ENCODE measurements around the gene HSBP1L1. TPM values are rescaled to one million over a fixed set of nuclear protein-coding genes. Genes with fewer than 3 reads are reported as not detected.

HSBP1L1 gene
- total and polyA plus RNA-seq, 2 of the 8 experiments (the other 6 are each of a cell fraction or from before 2014, with no cell fraction given) = 1.0 to 1.3 TPM

DNA sequence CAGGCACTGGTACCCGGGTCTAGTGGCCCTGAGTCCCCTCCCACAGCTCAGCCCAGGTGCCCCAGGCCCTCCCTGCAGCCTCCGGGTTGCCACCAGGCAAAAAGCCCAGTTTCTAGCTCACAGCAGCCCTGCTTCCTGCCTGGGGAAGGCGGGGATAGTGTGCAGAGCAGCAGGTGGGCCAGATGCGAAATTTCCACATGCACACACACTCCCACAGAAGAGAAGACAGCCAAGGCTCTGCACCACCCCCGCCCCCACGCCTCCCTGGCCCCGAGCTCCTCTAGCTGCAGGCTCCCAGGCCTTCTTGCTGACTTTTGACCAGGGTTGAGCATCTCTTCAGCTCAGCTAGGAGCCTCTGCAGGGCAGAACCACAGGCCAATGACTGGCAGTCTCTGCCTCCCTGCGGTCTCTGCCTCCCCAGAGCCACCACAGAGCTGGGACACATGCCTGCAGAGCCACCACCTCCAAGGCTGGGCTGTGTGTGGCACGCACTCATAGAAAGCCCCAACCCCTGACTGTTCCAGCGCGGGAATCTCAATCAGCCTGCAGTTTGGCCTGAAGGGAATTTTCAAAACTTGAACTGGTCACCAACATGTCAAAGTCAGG is 20.2 kb upstream of the HSBP1L1 start:
- Histone ChIP-seq H3K4me2 (ENCODE audit: insufficient read depth in 1 of 2, low read depth in 2 of 2, low read length in 2 of 2) (no peak overlapping the region), H3K36me3 (ENCODE audit: control insufficient read depth in 2 of 4, insufficient read depth in 4 of 4, low read length in 3 of 4) (no peaks in the 10 kb centered on the region; a peak in 1 of 8 replicates), H3K9ac (replicated peaks in 1 of 4; ENCODE audit: extremely low read depth in 1 of 4, low read depth in 3 of 4, low read length in 3 of 4) (no peak overlapping the region), H4K8ac (ENCODE audit: extremely low read depth, insufficient read depth, low read length) (0 out of 2 replicates have a peak overlapping the region, but pooled peaks have one; percentile 25), H4K20me1 (replicated peaks in 1 of 2; ENCODE audit: control insufficient read depth in 1 of 2, insufficient read depth in 2 of 2, low read length in 2 of 2) (peaks cover 5 to 19% of the 10 kb centered on the region in 2 experiments), H3K9me3 (ENCODE audit: insufficient read depth in 2 of 2, low read depth in 1 of 2, low read length in 1 of 2) (no peaks in the 10 kb centered on the region), H3K4me3 (ENCODE audit: extremely low read depth in 1 of 4, insufficient read depth in 2 of 4, low read depth in 3 of 4, low read length in 4 of 4) (no peak overlapping the region), H3K56ac (replicated peaks; ENCODE audit: insufficient read length, low read depth, low read length) (no peak overlapping the region), H3K79me1 (ENCODE audit: low read depth, low read length) (peaks cover 3% of the 10 kb centered on the region; the same call in 1 of the 2 replicates), H2BK12ac (ENCODE audit: low read depth, low read length) (no peak overlapping the region), H2BK20ac (ENCODE audit: low read length) (no peak overlapping the region), H2BK15ac (ENCODE audit: low read length) (no peak overlapping the region), H2AK5ac (ENCODE audit: low read depth, low read length) (no peak overlapping the region), H4K91ac (replicated peaks; ENCODE audit: insufficient read length, low read length) (no peak overlapping the region), H3K4me1 (replicated peaks in 1 of 4; ENCODE audit: control insufficient read depth in 3 of 4, insufficient read depth in 4 of 4, low read length in 3 of 4) (peaks cover 0 to 13% (median 8%) of the 10 kb centered on the region in 4 experiments; a peak in 4 of 7 replicates), H3K14ac (ENCODE audit: insufficient read length) (no peak overlapping the region), H3K18ac (ENCODE audit: extremely low read depth, low read length) (no peak overlapping the region), H3K4ac (replicated peaks; ENCODE audit: insufficient read length, low read depth, low read length) (no peak overlapping the region), H2BK5ac (ENCODE audit: low read depth, low read length) (no peak overlapping the region), H3K23ac (ENCODE audit: insufficient read length) (no peak overlapping the region), H2BK120ac (replicated peaks; ENCODE audit: low read depth, low read length) (no peak overlapping the region), H3K27ac (ENCODE audit: low read depth, low read length) (no peak overlapping the region), H4K5ac (ENCODE audit: insufficient read length, low read depth, low read length) (peak overlapping the region; percentile 30), H3K23me2 (ENCODE audit: low read depth, low read length) (no peaks in the 10 kb centered on the region), H3K79me2 (ENCODE audit: control insufficient read depth in 1 of 2, insufficient read depth in 2 of 2, low read length in 2 of 2) (peaks cover 0 to 3% of the 10 kb centered on the region in 2 experiments; a peak in 1 of 4 replicates), H2AFZ (ENCODE audit: low read length) (no peak overlapping the region), H3K27me3 (replicated peaks in 1 of 4; ENCODE audit: control insufficient read depth in 3 of 4, extremely low read depth in 1 of 4, insufficient read depth in 3 of 4, low read length in 3 of 4) (no peaks in the 10 kb centered on the region; a peak in 1 of 7 replicates)
- POLR2A ChIA-PET (ENCODE audit: partially characterized antibody) = interaction anchor here (1.0 to 1.1 kb wide), 2 partner anchors 41 to 43 kb away, joined by 3 read pairs; no protein-coding TSS in a partner anchor
- WGBS, 2 experiments (ENCODE audit: extremely low coverage in 1 of 2, insufficient coverage in 1 of 2, insufficient read length in 1 of 2, insufficient replicate concordance in 2 of 2, low coverage in 1 of 2, low lambda C conversion rate in 2 of 2, missing lambda C conversion rate in 1 of 2) = 76% methylated on average over 11 of the region's 11 CpGs; no CpG with 5 or more reads in 1 of the 2 experiments
- CTCF ChIA-PET (ENCODE audit: partially characterized antibody) = interaction anchor here (0.7 to 4.4 kb wide), 5 partner anchors 10 to 168 kb away, joined by 3 to 19 read pairs (median 4); no protein-coding TSS in a partner anchor
- DNase-seq (ENCODE audit: low read depth in 1 of 2, low spot score in 2 of 2) (no peak), FAIRE-seq (no peak)
- TF ChIP-seq RBBP5 (IDR thresholded peaks at IDR 0.05; ENCODE audit: borderline replicate concordance, low read depth, low read length) (no peak), TAF7 (optimal IDR thresholded peaks at IDR 0.05; ENCODE audit: borderline replicate concordance, low read depth, low read length) (no peak)
